ENCODE results near the gene WDR20.
"Not testable (repeated sequence)": the region's sequence is repeated elsewhere in the genome, so short reads cannot be mapped to it uniquely, and the experiment has no call there.

The WDR20 gene

GRCh38 chr14:102145395-102145794 lies 5.7 kb downstream of the WDR20 start:
- no peak for DNase-seq (ENCODE audit: extremely low read depth, insufficient read length)

GRCh38 chr14:102146423-102146822 lies 6.7 kb downstream of the WDR20 start:
- Histone ChIP-seq H3K36me3 (ENCODE audit: control insufficient read depth, insufficient read depth, low read length) (no peaks in the 10 kb centered on the region), H3K27me3 (replicated peaks; ENCODE audit: control insufficient read depth, insufficient read depth, low read length) (no peaks in the 10 kb centered on the region), H3K4me3 (replicated peaks; ENCODE audit: low read depth, low read length) (no peak overlapping the region)
- no peak for DNase-seq (ENCODE audit: extremely low read depth, insufficient read length)
- TF ChIP-seq, protein P1, sequence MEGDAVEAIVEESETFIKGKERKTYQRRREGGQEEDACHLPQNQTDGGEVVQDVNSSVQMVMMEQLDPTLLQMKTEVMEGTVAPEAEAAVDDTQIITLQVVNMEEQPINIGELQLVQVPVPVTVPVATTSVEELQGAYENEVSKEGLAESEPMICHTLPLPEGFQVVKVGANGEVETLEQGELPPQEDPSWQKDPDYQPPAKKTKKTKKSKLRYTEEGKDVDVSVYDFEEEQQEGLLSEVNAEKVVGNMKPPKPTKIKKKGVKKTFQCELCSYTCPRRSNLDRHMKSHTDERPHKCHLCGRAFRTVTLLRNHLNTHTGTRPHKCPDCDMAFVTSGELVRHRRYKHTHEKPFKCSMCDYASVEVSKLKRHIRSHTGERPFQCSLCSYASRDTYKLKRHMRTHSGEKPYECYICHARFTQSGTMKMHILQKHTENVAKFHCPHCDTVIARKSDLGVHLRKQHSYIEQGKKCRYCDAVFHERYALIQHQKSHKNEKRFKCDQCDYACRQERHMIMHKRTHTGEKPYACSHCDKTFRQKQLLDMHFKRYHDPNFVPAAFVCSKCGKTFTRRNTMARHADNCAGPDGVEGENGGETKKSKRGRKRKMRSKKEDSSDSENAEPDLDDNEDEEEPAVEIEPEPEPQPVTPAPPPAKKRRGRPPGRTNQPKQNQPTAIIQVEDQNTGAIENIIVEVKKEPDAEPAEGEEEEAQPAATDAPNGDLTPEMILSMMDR (IDR thresholded peaks at IDR 0.05; ENCODE audit: insufficient read depth, low read length, poor library complexity, severe bottlenecking), result no peak

More at GRCh38 chr14:102145395-102145794, 5.7 kb downstream of the WDR20 start:
- Histone ChIP-seq H3K27me3 (replicated peaks; ENCODE audit: control insufficient read depth, insufficient read depth, low read length) (no peaks in the 10 kb centered on the region), H3K4me3 (replicated peaks; ENCODE audit: low read depth, low read length) (no peak overlapping the region), H3K36me3 (ENCODE audit: control insufficient read depth, insufficient read depth, low read length) (no peaks in the 10 kb centered on the region)
- TF ChIP-seq, protein P1 (IDR thresholded peaks at IDR 0.05; ENCODE audit: insufficient read depth, low read length, poor library complexity, severe bottlenecking), result no peak

GRCh38 chr14:102150083-102150482 lies 10.4 kb downstream of the WDR20 start:
- DNase-seq (ENCODE audit: extremely low read depth, insufficient read length), result no peak
- TF ChIP-seq, protein P1 (IDR thresholded peaks at IDR 0.05; ENCODE audit: insufficient read depth, low read length, poor library complexity, severe bottlenecking), result no peak
- H3K36me3 ChIP-seq (ENCODE audit: control insufficient read depth, insufficient read depth, low read length), result peaks cover 3% of the 10 kb centered on the region
- no peak overlapping the region for H3K4me3 ChIP-seq (replicated peaks; ENCODE audit: low read depth, low read length)
- H3K27me3 ChIP-seq (replicated peaks; ENCODE audit: control insufficient read depth, insufficient read depth, low read length), result no peaks in the 10 kb centered on the region

GRCh38 chr14:102150744-102151143 lies 11.0 kb downstream of the WDR20 start:
- DNase-seq (ENCODE audit: extremely low read depth, insufficient read length), result no peak
- TF ChIP-seq, protein P1 (IDR thresholded peaks at IDR 0.05; ENCODE audit: insufficient read depth, low read length, poor library complexity, severe bottlenecking), result no peak
- Histone ChIP-seq H3K27me3 (replicated peaks; ENCODE audit: control insufficient read depth, insufficient read depth, low read length) (no peaks in the 10 kb centered on the region), H3K36me3 (ENCODE audit: control insufficient read depth, insufficient read depth, low read length) (peaks cover 3% of the 10 kb centered on the region), H3K4me3 (replicated peaks; ENCODE audit: low read depth, low read length) (no peak overlapping the region)

DNA sequence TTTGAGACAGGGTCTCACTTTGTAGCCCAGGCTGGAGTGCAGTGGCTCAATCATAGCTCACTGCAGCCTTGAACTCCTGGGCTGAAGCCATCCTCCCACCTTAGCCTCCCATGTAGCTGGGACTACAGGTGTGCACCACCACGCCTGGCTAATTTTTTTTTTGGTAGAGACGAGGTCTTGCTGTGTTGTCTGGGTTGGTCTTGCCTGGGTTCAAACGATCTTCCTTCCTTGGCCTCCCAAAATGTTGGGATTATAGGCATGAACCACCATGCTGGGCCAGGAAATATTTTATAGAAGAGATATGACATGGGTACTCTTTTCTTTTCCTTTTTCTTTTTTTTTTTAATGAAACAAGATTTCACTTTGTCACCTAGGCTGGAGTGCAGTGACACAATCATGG lies 11.7 kb downstream of the WDR20 start:
- not testable (repeated sequence) for DNase-seq (ENCODE audit: extremely low read depth, insufficient read length); H3K27me3 ChIP-seq (replicated peaks; ENCODE audit: control insufficient read depth, insufficient read depth, low read length); H3K4me3 ChIP-seq (replicated peaks; ENCODE audit: low read depth, low read length); H3K36me3 ChIP-seq (ENCODE audit: control insufficient read depth, insufficient read depth, low read length)

GRCh38 chr14:102154121-102154520 lies 14.4 kb downstream of the WDR20 start:
- no peaks in the 10 kb centered on the region for H3K27me3 ChIP-seq (replicated peaks; ENCODE audit: control insufficient read depth, insufficient read depth, low read length)
- TF ChIP-seq, protein P1 (IDR thresholded peaks at IDR 0.05; ENCODE audit: insufficient read depth, low read length, poor library complexity, severe bottlenecking), result no peak
- no peak for DNase-seq (ENCODE audit: extremely low read depth, insufficient read length)
- peaks cover 5% of the 10 kb centered on the region for H3K36me3 ChIP-seq (ENCODE audit: control insufficient read depth, insufficient read depth, low read length)
- H3K4me3 ChIP-seq (replicated peaks; ENCODE audit: low read depth, low read length), result no peak overlapping the region

Measured in GM06990 (cell line).